K562 (cell line): ENCODE data around the gene XRCC2. TPM values are rescaled to one million over a fixed set of nuclear protein-coding genes. Genes with fewer than 3 reads are reported as not detected.

Experiments used
- ATAC-seq: fragments of 200-7000 bp; cut with Tn5 transposase; 3 replicates; pipeline ENCODE4 v1.9.1; 2020; ENCODE audit warnings: moderate library complexity
- BruUV-seq: library from RNA; stranded (reverse); fragments of 400-500 nt; replicated peaks from 2 replicates; lab custom pipeline; 2021; lab: Mats Ljungman, UMichigan
- CTCF ChIA-PET: fragments of 300-600 bp; formaldehyde crosslinking; extraction: SDS; loops from one replicate; lab custom pipeline; 2021; ENCODE audit warnings: low intra/inter-chr PET ratio; lab: Yijun Ruan, JAX
- POLR2A ChIA-PET: fragments of 300-600, 350-650 bp; sonication (Branson Sonifier 250); formaldehyde crosslinking; extraction: SDS; loops from one replicate; lab custom pipeline; 2021; ENCODE audit warnings: antibody characterized with exemption, inconsistent platforms; lab: Yijun Ruan, JAX
- DNase-seq, 4 experiments: peaks; one replicate each; pipeline versions ENCODE4 v3.0.0 to v3.0.0-alpha.2; 2011 to 2018; ENCODE audit warnings: low spot score in 3 of 4, mixed read lengths in 3 of 4; ENCODE audit errors: extremely low read depth in 1 of 4
- FAIRE-seq: peaks from 2 replicates; lab custom pipeline; 2011; peaks lifted over from hg19 to GRCh38; lab: Jason Lieb, UNC
- H2AFZ ChIP-seq: 2 replicates; pipeline ENCODE4 v1.6.0; 2011; ENCODE audit warnings: low read depth, low read length, control low read depth, inconsistent platforms
- H3K27ac ChIP-seq: fragments of 200-600 bp; 3 replicates; pipeline ENCODE4 v1.8.0; 2011; ENCODE audit warnings: low read depth, mild to moderate bottlenecking, control low read depth, inconsistent platforms, low read length, moderate library complexity, mixed read lengths; ENCODE audit errors: extremely low read depth
- H3K27me3 ChIP-seq, 2 experiments: fragments of 300-600 bp in 1 of 2; 2 replicates in 1 of 2; 3 replicates in 1 of 2; pipeline versions ENCODE4 v1.6.0 to v1.8.0; 2011; ENCODE audit warnings: inconsistent platforms in 2 of 2, low read length in 2 of 2, mild to moderate bottlenecking in 1 of 2, mixed read lengths in 1 of 2, moderate library complexity in 1 of 2; ENCODE audit not compliant: control insufficient read depth in 2 of 2, insufficient read depth in 2 of 2
- H3K36me3 ChIP-seq: fragments of 300-600 bp; 3 replicates; pipeline ENCODE4 v1.8.0; 2011; ENCODE audit warnings: mild to moderate bottlenecking, low read length, inconsistent platforms; ENCODE audit not compliant: control insufficient read depth, insufficient read depth
- H3K4me1 ChIP-seq, 2 experiments: fragments of 200-600 bp in 1 of 2; replicated peaks in 1 of 2; 2 replicates in 1 of 2; 3 replicates in 1 of 2; pipeline versions ENCODE4 v1.5.1 to v1.8.0; 2011; ENCODE audit warnings: inconsistent platforms in 2 of 2, low read length in 2 of 2, mild to moderate bottlenecking in 1 of 2, mixed read lengths in 1 of 2, moderate library complexity in 1 of 2; ENCODE audit not compliant: control insufficient read depth in 2 of 2, insufficient read depth in 2 of 2
- H3K4me2 ChIP-seq: 2 replicates; pipeline ENCODE4 v1.6.1; 2011; ENCODE audit warnings: low read length, control low read depth, inconsistent platforms, mixed read lengths; ENCODE audit not compliant: insufficient read depth
- H3K4me3 ChIP-seq: fragments of 200-600 bp; sonication (generic), shearing (Covaris generic); 2 replicates; pipeline ENCODE4 v1.5.1; 2016; ENCODE audit warnings: control low read depth, inconsistent platforms
- H3K79me2 ChIP-seq: fragments of 200-600 bp; 3 replicates; pipeline ENCODE4 v1.8.0; 2011; ENCODE audit warnings: low read length, inconsistent platforms; ENCODE audit not compliant: control insufficient read depth, insufficient read depth
- H3K9ac ChIP-seq, 2 experiments: 2 replicates each; pipeline versions ENCODE4 v1.6.0 to v1.6.1; 2011; ENCODE audit warnings: low read depth in 2 of 2, low read length in 2 of 2, control low read depth in 1 of 2, inconsistent platforms in 1 of 2, mild to moderate bottlenecking in 1 of 2, mixed read lengths in 1 of 2; ENCODE audit not compliant: insufficient read depth in 1 of 2
- H3K9me1 ChIP-seq: one replicate; pipeline ENCODE4 v1.6.0; 2011; ENCODE audit warnings: inconsistent platforms, mild to moderate bottlenecking, low read length, moderate library complexity; ENCODE audit not compliant: control insufficient read depth, insufficient read depth
- H3K9me3 ChIP-seq: replicated peaks from 2 replicates; pipeline ENCODE4 v1.5.1; 2011; ENCODE audit warnings: low read depth, low read length, inconsistent platforms; ENCODE audit not compliant: control insufficient read depth, insufficient read depth
- H4K20me1 ChIP-seq: replicated peaks from 2 replicates; pipeline ENCODE4 v1.6.1; 2011; ENCODE audit warnings: low read length, inconsistent platforms, mixed read lengths; ENCODE audit not compliant: control insufficient read depth, insufficient read depth
- CEBPB ChIP-seq: fragments of 450-650 bp; IDR thresholded peaks from 2 replicates; pipeline ENCODE4 v1.6.1; 2016; ENCODE audit warnings: missing genetic modification characterization, missing compliant biosample characterization
- GATA2 ChIP-seq: sonication (generic); formaldehyde crosslinking; IDR thresholded peaks from 2 replicates; pipeline ENCODE4 v1.4.0; 2020; ENCODE audit warnings: mild to moderate bottlenecking, missing genetic modification reagents
- HDAC6 ChIP-seq: IDR thresholded peaks from 2 replicates; pipeline ENCODE4 v1.6.1; 2012; ENCODE audit warnings: low read depth, mild to moderate bottlenecking, control low read depth, inconsistent platforms, low read length, moderate library complexity
- POLR2A ChIP-seq: fragments of 450-650 bp; conservative IDR thresholded peaks from 2 replicates; pipeline ENCODE4 v1.6.1; 2016
- POLR2AphosphoS2 ChIP-seq: IDR thresholded peaks from 2 replicates; pipeline ENCODE4 v1.6.1; 2012; ENCODE audit warnings: low read length, improper control_type of control experiment
- ZKSCAN1 ChIP-seq: fragments of 150-350 bp; IDR thresholded peaks from 2 replicates; pipeline ENCODE4 v1.6.1; 2016; ENCODE audit warnings: low read depth, low read length
- WGBS: fragments of 100-300 bp; shearing (Covaris generic); methylation state at CpG from one replicate; pipeline ENCODE4 v1.1.6; 2016; ENCODE audit warnings: low coverage, mixed read lengths; ENCODE audit not compliant: insufficient coverage; ENCODE audit errors: missing lambda C conversion rate; 5-methylcytosine and 5-hydroxymethylcytosine counted together
- in situ Hi-C: fragments of 300-500 bp; cut with MboI; formaldehyde crosslinking; loops from 4 replicates; pipeline ENCODE4 v1.15.0; 2018; ENCODE audit warnings: inconsistent platforms, mixed read lengths
- intact Hi-C: fragments of 100-400 bp; cut with micrococcal nuclease; formaldehyde crosslinking; loops from 2 replicates; pipeline ENCODE4 v1.14.2; 2022
- polyA plus RNA-seq, 8 experiments: library from polyadenylated mRNA; depleted of rRNA in 4 of 8; stranded (reverse) in 5 of 8; unstranded in 3 of 8; fragments of >200 nt; fragmentation: Nextera tagmentation in 2 of 8; fragmentation: Illumina TruSeq in 1 of 8; extraction: Ambion mirVana in 2 of 8; extraction: Trizol in 1 of 8; gene quantifications; 2 replicates each; pipeline versions ENCODE4 v1.2.1 to v1.2.3, GENCODE V29; 2011 to 2014; ENCODE audit warnings: inconsistent platforms in 1 of 8, missing spikeins in 1 of 8
- total RNA-seq, 7 experiments: library from RNA; depleted of rRNA in 6 of 7; stranded (reverse); fragments of >200 nt in 6 of 7; fragmentation: Illumina TruSeq in 2 of 7; extraction: Trizol in 2 of 7; gene quantifications; 2 replicates each; pipeline versions ENCODE4 v1.2.1 to v1.2.3, GENCODE V29; 2011 to 2021; ENCODE audit warnings: low replicate concordance in 1 of 7

The XRCC2 gene
- total and polyA plus RNA-seq, 9 of the 15 experiments (the other 6 are each of a cell fraction or from before 2014, with no cell fraction given): 16.2 to 58.0 (median 39.8) TPM

- no peaks in the 10 kb centered on the region for H3K9me3 ChIP-seq
- no peak overlapping the region for H3K27ac ChIP-seq
- no peak overlapping the region for H2AFZ ChIP-seq
- H3K4me3 ChIP-seq: no peak overlapping the region
- H3K4me1 ChIP-seq: no peaks in the 10 kb centered on the region; a peak in 1 of 5 replicates
- TF ChIP-seq POLR2A (no peak), HDAC6 (no peak), CEBPB (peak; percentile 41; the same call in 1 of the 2 replicates)
- intact Hi-C loops: no loop called here
- no peak overlapping the region for H3K9ac ChIP-seq
- H3K4me2 ChIP-seq: no peak overlapping the region
- peaks cover 79% of the 10 kb centered on the region for H3K79me2 ChIP-seq
- no peaks in the 10 kb centered on the region for H3K9me1 ChIP-seq
- no peaks in the 10 kb centered on the region for H3K27me3 ChIP-seq
- peaks cover 81% of the 10 kb centered on the region for H3K36me3 ChIP-seq
- no peak for DNase-seq
- POLR2A ChIA-PET: interaction anchor here (1.2 to 1.5 kb wide), 2 partner anchors 15 to 26 kb away, joined by 4 read pairs; no protein-coding TSS in a partner anchor
- CTCF ChIA-PET: no interaction called here
- no peak for FAIRE-seq
- no peak for ATAC-seq
- in situ Hi-C loops: no loop called here
- peaks cover 2% of the 10 kb centered on the region; the same call in 1 of the 2 replicates for H4K20me1 ChIP-seq
- WGBS: 92% methylated on average over 7 of the region's 7 CpGs
- BruUV-seq: no TSS peak
Measured at GRCh38 chr7:152660021-152660420, 15.9 kb downstream of the XRCC2 start.

GRCh38 chr7:152654971-152655370 is 21.0 kb downstream of the XRCC2 start:
- no peak for ATAC-seq
- H3K9me3 ChIP-seq: no peaks in the 10 kb centered on the region; the same call in 1 of the 2 replicates
- BruUV-seq: no TSS peak
- H3K9ac ChIP-seq: no peak overlapping the region
- no peaks in the 10 kb centered on the region for H3K27me3 ChIP-seq
- H3K79me2 ChIP-seq: peaks cover 57% of the 10 kb centered on the region
- intact Hi-C loops: no loop called here
- in situ Hi-C loops: no loop called here
- no peak overlapping the region for H3K4me2 ChIP-seq
- 90% methylated on average over 4 of the region's 4 CpGs for WGBS
- no peaks in the 10 kb centered on the region for H3K4me1 ChIP-seq
- H4K20me1 ChIP-seq: no peaks in the 10 kb centered on the region; the same call in 1 of the 2 replicates
- peaks cover 89% of the 10 kb centered on the region for H3K36me3 ChIP-seq
- ChIA-PET CTCF (no interaction called here), POLR2A (interaction anchor here (1.5 kb wide), 1 partner anchor 11 kb away, joined by 5 read pairs; no protein-coding TSS in a partner anchor)
- H3K4me3 ChIP-seq: no peak overlapping the region
- no peaks in the 10 kb centered on the region for H3K9me1 ChIP-seq
- FAIRE-seq: no peak
- TF ChIP-seq GATA2 (CRISPR knock-in tag) (no peak), ZKSCAN1 (no peak), POLR2AphosphoS2 (no peak)
- no peak overlapping the region for H3K27ac ChIP-seq
- no peak overlapping the region for H2AFZ ChIP-seq
- DNase-seq: no peak
